Gastroesophageal sphincter (tissue), 3 donors: ENCODE measurements around the gene SPOCK3.

Source experiments
- CTCF ChIP-seq, 4 experiments: fragments of 200-600 bp in 2 of 4; fragments of 450-650 bp in 2 of 4; sonication (generic) in 1 of 4; IDR thresholded peaks; one replicate each; pipeline ENCODE4 v1.5.1; 2017 to 2019; ENCODE audit warnings: antibody characterized with exemption in 4 of 4, mild to moderate bottlenecking in 2 of 4, moderate library complexity in 2 of 4
- POLR2A ChIP-seq, 2 donors: fragments of 450-650 bp; IDR thresholded peaks; one replicate each; pipeline ENCODE4 v1.6.1; 2017; ENCODE audit warnings: antibody characterized with exemption in 2 of 2, mild to moderate bottlenecking in 2 of 2, moderate library complexity in 1 of 2

DNA sequence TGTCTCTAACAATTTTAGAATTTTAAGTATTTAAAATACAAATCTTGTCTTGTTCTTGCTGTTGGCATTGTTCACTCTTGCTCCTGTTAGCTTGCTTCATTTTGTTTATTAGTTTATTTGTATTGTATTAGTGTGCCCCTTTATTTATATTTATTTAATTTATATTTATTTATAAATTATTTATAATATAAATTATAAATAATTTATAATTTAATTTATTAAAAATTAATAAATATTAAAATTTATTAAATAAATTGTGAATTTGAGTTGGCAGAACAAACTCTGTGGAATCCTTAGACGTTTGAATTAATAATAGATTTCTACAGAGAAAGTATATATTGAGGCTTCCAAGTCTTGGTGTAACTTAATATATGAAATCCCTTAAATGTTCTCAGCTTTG is 331.4 kb downstream of the SPOCK3 start:
- TF ChIP-seq CTCF (IDR thresholded peaks at IDR 0.05), result no peak
- TF ChIP-seq POLR2A (IDR thresholded peaks at IDR 0.05), result no peak
